Spleen (tissue), 11 donors: ENCODE measurements around the gene SOX6. TPM values are rescaled to one million over a fixed set of nuclear protein-coding genes. Genes with fewer than 3 reads are reported as not detected.

Experiments
- DNase-seq: peaks from one replicate; pipeline ENCODE4 v3.0.0-alpha.2; 2020
- H3K27ac ChIP-seq, 8 donors: fragments of 200-600 bp; sonication (generic) in 7 of 8; 1 replicate in 4 of 8; 2 replicates in 4 of 8; pipeline versions ENCODE4 v1.5.0 to v1.8.0; 2016 to 2021; ENCODE audit warnings: inconsistent platforms in 4 of 8, mild to moderate bottlenecking in 4 of 8, moderate library complexity in 1 of 8
- H3K27me3 ChIP-seq, 7 donors: fragments of 200-600 bp; sonication (generic) in 6 of 7; replicated peaks in 1 of 7; 1 replicate in 4 of 7; 2 replicates in 3 of 7; pipeline versions ENCODE4 v1.5.0 to v1.8.0; 2016 to 2021; ENCODE audit warnings: inconsistent platforms in 3 of 7, mild to moderate bottlenecking in 1 of 7
- H3K36me3 ChIP-seq, 6 donors: fragments of 200-600 bp; sonication (generic) in 5 of 6; 1 replicate in 4 of 6; 2 replicates in 2 of 6; pipeline versions ENCODE4 v1.5.0 to v1.8.0; 2016 to 2021; ENCODE audit warnings: inconsistent platforms in 2 of 6
- H3K4me1 ChIP-seq, 6 donors: fragments of 200-600 bp; sonication (generic) in 5 of 6; 1 replicate in 3 of 6; 2 replicates in 3 of 6; pipeline versions ENCODE4 v1.5.0 to v1.8.0; 2016 to 2021; ENCODE audit warnings: inconsistent platforms in 3 of 6
- H3K4me3 ChIP-seq, 8 donors: fragments of 200-600 bp; sonication (generic) in 7 of 8; 1 replicate in 4 of 8; 2 replicates in 4 of 8; pipeline versions ENCODE4 v1.5.0 to v1.8.0; 2016 to 2021; ENCODE audit warnings: inconsistent platforms in 4 of 8, mild to moderate bottlenecking in 4 of 8, moderate library complexity in 2 of 8
- H3K9me3 ChIP-seq, 8 donors: fragments of 200-600 bp; sonication (generic) in 7 of 8; 1 replicate in 4 of 8; 2 replicates in 4 of 8; pipeline versions ENCODE4 v1.5.0 to v1.8.0; 2016 to 2021; ENCODE audit warnings: inconsistent platforms in 4 of 8
- CTCF ChIP-seq, 11 experiments: fragments of 200-600 bp in 7 of 11; fragments of 450-650 bp in 4 of 11; sonication (generic) in 4 of 11; IDR thresholded peaks in 8 of 11; conservative IDR thresholded peaks in 3 of 11; 1 replicate in 7 of 11; 2 replicates in 4 of 11; pipeline versions ENCODE4 v1.4.0 to v1.8.0; 2016 to 2021; ENCODE audit warnings: antibody characterized with exemption in 11 of 11, inconsistent platforms in 4 of 11, mild to moderate bottlenecking in 1 of 11
- POLR2A ChIP-seq, 3 donors: fragments of 450-650 bp; IDR thresholded peaks; one replicate each; pipeline ENCODE4 v1.5.1; 2017; ENCODE audit warnings: antibody characterized with exemption in 3 of 3, mild to moderate bottlenecking in 1 of 3
- POLR2AphosphoS5 ChIP-seq, 3 donors: sonication (generic); formaldehyde crosslinking; IDR thresholded peaks; one replicate each; pipeline ENCODE4 v1.5.1; 2017; ENCODE audit warnings: antibody characterized with exemption in 3 of 3
- WGBS, 5 donors: extraction: QIAGEN DNeasy Blood & Tissue Kit in 3 of 5; methylation state at CpG; one replicate each; pipeline versions ENCODE4 v1.1.5 to v1.1.7; 2013 to 2018; 5-methylcytosine and 5-hydroxymethylcytosine counted together
- intact Hi-C: fragments of 100-400 bp; cut with DNase I; formaldehyde crosslinking; loops from one replicate; pipeline ENCODE4 v1.15.0; 2023; ENCODE audit warnings: low total_unique reads
- polyA plus RNA-seq, 3 donors: library from polyadenylated mRNA; stranded (reverse); fragments of 200-250 nt; gene quantifications; one replicate each; pipeline ENCODE4 v1.2.1, GENCODE V29; 2013
- total RNA-seq, 7 donors: library from RNA; depleted of rRNA in 3 of 7; stranded (reverse); fragments of >200 nt in 3 of 7; fragmentation: NEBNext Ultra II Directional in 4 of 7; extraction: Animal tissue kit (Norgen Biotek cat#: 25700) in 4 of 7; gene quantifications; one replicate each; pipeline versions ENCODE4 v1.1.0 to v1.2.1, GENCODE V29; 2016 to 2021
- donor health status: healthy with polysubstance abuse.
- donor health status: DM: no; HTN: no; CAD: no; lungs with moderate emphysema.
- donor health status: DM: no; HTN: no; CAD: no.
- donor health status: Bipolar disorder and iron deficiency.
- donor health status: healthy.
- donor health status: DM: no; HTN: no; CAD: no.
- donor health status: DM: yes; HTN: yes; CAD: no.

Gene SOX6
- total and polyA plus RNA-seq, 10 donors, result 0.11 to 12.4 (median 3.7) TPM

- intact Hi-C loops, result no loop called here
- Histone ChIP-seq H3K4me3 (no peak overlapping the region), H3K27ac (no peak overlapping the region), H3K36me3 (no peaks in the 10 kb centered on the region), H3K4me1 (no peaks in the 10 kb centered on the region), H3K27me3 (no peaks in the 10 kb centered on the region), H3K9me3 (no peaks in the 10 kb centered on the region)
- no peak for TF ChIP-seq CTCF (IDR thresholded peaks at IDR 0.05 in 8 of 11, conservative IDR thresholded peaks at IDR 0.05 in 3 of 11)
- no peak for TF ChIP-seq POLR2AphosphoS5 (IDR thresholded peaks at IDR 0.05)
- TF ChIP-seq POLR2A (IDR thresholded peaks at IDR 0.05), result no peak
- 71 to 86% (median 78%) methylated on average over 1 of the region's 1 CpG for WGBS, 5 donors
- no peak for DNase-seq
These were observed 189.8 kb downstream of the SOX6 start for GRCh38 chr11:16166571-16166970.

GRCh38 chr11:16160146-16160545 is 196.2 kb downstream of the SOX6 start:
- no peak for DNase-seq
- H3K4me1 ChIP-seq, result no peaks in the 10 kb centered on the region
- 81 to 94% (median 91%) methylated on average over 1 of the region's 1 CpG for WGBS, 5 donors

GRCh38 chr11:16158426-16158994 is 197.8 kb downstream of the SOX6 start:
- Histone ChIP-seq H3K4me1 (no peaks in the 10 kb centered on the region), H3K9me3 (no peaks in the 10 kb centered on the region), H3K27me3 (no peaks in the 10 kb centered on the region), H3K27ac (no peak overlapping the region), H3K36me3 (no peaks in the 10 kb centered on the region), H3K4me3 (no peak overlapping the region)
- TF ChIP-seq CTCF (IDR thresholded peaks at IDR 0.05 in 8 of 11, conservative IDR thresholded peaks at IDR 0.05 in 3 of 11) (no peak), POLR2A (IDR thresholded peaks at IDR 0.05) (no peak), POLR2AphosphoS5 (IDR thresholded peaks at IDR 0.05) (no peak)
- no peak for DNase-seq
- intact Hi-C loops, result no loop called here

More at GRCh38 chr11:16160146-16160545, 196.2 kb downstream of the SOX6 start:
- intact Hi-C loops, result no loop called here
- no peak for TF ChIP-seq POLR2A (IDR thresholded peaks at IDR 0.05)
- no peak for TF ChIP-seq CTCF (IDR thresholded peaks at IDR 0.05 in 8 of 11, conservative IDR thresholded peaks at IDR 0.05 in 3 of 11)
- no peak for TF ChIP-seq POLR2AphosphoS5 (IDR thresholded peaks at IDR 0.05)
- Histone ChIP-seq H3K36me3 (no peaks in the 10 kb centered on the region), H3K27ac (no peak overlapping the region), H3K27me3 (no peaks in the 10 kb centered on the region), H3K9me3 (no peaks in the 10 kb centered on the region), H3K4me3 (no peak overlapping the region)

GRCh38 chr11:16157327-16157726 is 199.0 kb downstream of the SOX6 start:
- Histone ChIP-seq H3K9me3 (no peaks in the 10 kb centered on the region), H3K4me3 (no peak overlapping the region), H3K27ac (no peak overlapping the region), H3K4me1 (no peaks in the 10 kb centered on the region), H3K27me3 (no peaks in the 10 kb centered on the region), H3K36me3 (no peaks in the 10 kb centered on the region)
- DNase-seq, result no peak
- intact Hi-C loops, result no loop called here
- TF ChIP-seq POLR2A (IDR thresholded peaks at IDR 0.05), result no peak
- TF ChIP-seq POLR2AphosphoS5 (IDR thresholded peaks at IDR 0.05), result no peak

GRCh38 chr11:16155448-16155847 is 200.9 kb downstream of the SOX6 start:
- intact Hi-C loops, result no loop called here
- no peaks in the 10 kb centered on the region for H3K9me3 ChIP-seq
- no peaks in the 10 kb centered on the region for H3K27me3 ChIP-seq
- no peak overlapping the region for H3K27ac ChIP-seq
- no peak for TF ChIP-seq CTCF (IDR thresholded peaks at IDR 0.05 in 8 of 11, conservative IDR thresholded peaks at IDR 0.05 in 3 of 11)
- no peak for TF ChIP-seq POLR2A (IDR thresholded peaks at IDR 0.05)
- TF ChIP-seq POLR2AphosphoS5 (IDR thresholded peaks at IDR 0.05), result no peak
- DNase-seq, result no peak
- H3K4me3 ChIP-seq, result no peak overlapping the region
- H3K4me1 ChIP-seq, result no peaks in the 10 kb centered on the region
- H3K36me3 ChIP-seq, result no peaks in the 10 kb centered on the region
